HG03135 (cell line): Measurements from ENCODE around the gene LRRC38.

ENCODE experiments used
- ATAC-seq: cut with Tn5 transposase; IDR thresholded peaks from one replicate; pipeline ENCODE4 v1.9.1; 2021; ENCODE audit warnings: mild to moderate bottlenecking, moderate library complexity; ENCODE audit not compliant: unreplicated experiment

Gene LRRC38

DNA sequence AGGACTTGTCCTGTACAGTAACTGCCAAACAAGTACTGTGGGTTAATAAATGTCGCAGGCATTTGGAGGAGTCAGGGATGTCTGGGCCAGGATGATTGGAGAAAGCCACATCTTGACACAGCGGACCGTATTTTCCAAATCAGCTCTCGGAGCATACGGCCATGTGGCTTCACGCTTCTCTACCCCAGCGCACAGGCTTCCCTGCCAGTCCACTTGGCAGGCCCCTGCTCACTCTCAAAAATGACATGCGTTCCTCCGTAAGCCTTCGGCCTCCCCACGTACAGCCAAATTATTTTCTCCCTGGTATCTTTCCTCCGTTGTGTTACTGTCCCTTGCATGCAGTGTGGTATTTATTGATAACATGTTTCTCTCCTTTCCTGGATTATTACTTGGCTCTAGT is 7.2 kb upstream of the LRRC38 start:
- no peak for ATAC-seq

DNA sequence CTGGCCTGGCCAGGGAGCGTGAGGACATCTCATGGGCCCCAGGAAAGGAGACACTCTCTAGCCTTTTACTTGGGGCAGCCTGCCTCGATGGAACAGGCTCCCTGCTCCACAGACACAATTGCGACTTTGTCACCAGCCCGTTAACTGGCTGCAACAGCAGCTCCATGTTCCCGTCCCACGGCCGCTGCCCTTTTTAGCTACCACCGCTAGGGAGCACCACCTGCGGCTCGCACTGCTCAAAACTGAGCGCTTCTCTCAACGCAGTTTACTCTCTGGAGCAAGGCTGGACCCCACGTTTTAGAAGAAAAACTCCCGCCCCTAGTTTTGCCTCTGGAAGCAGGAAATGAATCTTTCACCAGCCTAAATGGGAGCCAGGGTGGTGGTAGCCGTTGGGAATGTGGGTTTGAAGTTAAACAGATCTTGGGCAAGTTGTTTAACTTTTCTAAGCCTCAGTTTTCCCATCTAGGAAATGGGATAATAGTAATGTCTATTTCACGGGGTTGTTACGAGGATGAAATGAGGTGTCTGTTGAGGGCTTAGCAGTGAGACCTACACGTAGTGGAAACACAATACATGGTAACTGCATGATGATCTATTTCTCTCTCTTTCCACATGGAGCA is 3.5 kb upstream of the LRRC38 start:
- no peak for ATAC-seq

DNA sequence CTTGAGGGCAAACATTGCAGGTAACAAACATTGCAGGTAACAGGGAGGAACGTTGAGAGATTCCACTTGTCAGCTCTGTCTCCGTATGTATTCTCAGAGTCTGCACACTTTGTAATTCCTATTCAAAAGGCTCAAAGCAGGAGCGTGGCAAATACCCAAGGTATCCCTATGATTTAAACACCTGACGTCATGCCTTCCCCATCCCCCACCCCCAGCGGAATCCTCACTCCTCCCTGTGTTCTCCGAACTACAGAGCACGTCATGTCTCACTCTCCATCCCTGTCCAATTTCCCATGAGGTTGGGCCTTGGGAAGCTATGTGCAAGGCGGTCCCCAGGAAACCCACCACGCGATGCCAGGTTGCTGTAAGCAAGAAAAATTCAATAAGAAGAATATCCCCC is 2.8 kb upstream of the LRRC38 start:
- ATAC-seq, result no peak

DNA sequence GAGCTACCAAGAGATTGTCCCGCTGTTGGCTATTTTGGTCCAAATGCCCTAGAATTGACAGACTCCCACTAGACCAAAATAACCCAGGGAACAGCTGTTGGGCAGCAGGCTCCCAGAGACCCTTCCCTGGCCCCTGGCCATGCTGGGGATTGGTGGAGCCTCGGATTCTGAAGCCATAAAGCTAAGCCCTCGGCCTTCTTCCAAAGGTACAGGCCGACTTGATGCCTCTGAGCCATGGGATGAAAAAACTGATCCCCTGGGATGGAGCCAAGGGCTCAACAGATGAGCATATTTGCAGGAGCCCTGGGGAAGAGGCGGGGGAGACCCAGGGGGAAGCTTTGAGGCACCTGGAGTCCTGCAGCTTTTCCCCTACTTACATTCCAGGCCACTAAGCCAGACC is 1.0 kb upstream of the LRRC38 start:
- ATAC-seq, result no peak

DNA sequence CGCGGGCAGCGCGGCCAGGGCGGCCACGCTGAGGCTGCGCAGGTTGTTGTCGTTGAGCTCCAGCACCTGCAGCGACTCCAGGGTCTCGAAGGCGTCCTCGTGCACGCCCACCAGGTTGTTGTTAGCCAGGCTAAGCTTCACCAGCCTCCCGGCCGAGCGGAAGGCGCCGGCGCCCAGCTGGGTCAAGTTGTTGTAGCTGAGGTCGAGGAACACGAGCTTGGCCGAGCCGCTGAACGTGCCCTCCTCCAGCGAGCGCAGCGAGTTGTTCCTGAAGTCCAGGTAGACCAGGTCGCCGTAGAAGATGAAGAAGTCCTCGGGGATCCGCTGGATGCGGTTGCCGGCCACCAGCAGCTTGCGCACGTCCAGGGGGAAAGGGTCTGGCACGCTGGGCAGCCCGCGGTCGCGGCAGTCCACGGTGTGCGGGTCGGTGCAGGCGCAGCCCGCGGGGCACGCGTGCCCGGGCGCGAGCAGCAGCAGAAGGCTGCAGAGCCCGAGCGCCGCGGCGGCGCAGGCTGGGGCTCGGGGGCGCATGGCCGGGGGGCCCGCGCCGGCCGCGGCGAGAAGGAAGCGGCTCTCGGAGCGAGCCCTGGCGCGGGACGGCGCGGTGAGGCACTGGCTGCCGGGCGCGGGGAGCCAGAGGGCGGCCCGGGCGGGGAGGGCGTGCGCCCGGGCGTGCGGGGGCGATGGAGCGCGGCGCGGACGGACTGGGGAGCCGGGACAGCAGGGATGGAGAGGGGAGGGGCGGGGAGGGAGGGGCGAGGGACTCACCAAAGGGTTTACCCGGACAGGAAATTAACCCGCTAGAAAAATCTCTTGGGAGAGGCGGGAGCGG is 524 bp downstream of the LRRC38 start:
- ATAC-seq, result no peak

DNA sequence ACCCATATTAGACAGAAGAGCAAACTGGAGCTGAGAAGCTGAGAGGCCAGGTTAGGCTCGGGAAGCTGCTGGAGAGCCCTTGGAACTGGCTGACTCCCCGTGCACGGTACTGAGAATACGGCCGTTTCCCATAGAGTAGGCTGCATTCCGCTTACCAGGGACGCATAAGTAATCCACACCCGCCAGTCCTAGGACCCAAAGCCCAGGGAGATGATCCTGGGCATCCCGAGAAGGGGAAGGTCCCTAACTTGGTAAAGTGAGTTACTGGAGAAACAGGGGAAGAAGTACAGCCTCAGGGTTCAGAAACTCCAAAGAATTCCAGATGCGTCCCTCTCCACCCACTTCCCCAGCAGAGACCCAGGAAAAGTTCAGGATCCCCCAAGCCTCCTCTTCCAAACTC is 1.3 kb downstream of the LRRC38 start:
- ATAC-seq, result no peak

DNA sequence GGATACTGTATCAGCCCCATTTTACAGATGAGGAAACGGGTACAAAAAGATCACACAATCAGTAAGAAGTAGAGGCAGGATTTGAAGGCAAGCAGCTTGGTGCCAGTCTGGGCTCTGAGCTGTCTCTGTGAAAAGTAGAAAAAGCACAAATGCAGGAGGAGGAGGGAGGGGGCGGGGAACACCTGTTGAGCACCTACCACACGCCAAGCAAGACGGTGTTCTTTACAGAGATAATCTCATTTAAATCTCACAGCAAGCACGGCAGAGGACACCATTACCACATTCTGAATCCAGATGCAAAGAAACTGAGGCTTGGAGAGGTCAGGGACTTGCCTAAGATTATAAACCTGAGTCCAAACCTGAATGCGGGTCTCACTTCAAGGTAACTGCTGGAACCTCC is 3.3 kb downstream of the LRRC38 start:
- no peak for ATAC-seq

DNA sequence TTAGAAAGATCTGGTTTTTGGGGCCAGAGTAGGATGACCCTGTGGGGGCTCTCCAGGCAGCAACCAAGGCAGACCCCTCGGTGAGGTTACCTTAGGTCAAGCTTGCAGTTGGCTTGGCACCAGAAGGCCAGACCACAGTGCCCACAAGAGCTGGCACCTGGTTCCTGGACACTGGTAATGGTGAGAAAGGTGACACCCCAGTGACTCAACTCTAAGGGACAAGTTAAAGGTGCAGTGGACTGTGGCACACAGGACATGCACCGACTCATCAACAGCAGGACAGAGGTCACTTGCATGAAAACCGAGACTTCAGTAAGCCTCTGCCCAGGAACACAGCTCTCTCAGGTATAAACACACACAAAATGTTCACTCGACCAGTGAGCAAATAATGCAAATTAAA is 6.7 kb downstream of the LRRC38 start:
- ATAC-seq, result no peak

DNA sequence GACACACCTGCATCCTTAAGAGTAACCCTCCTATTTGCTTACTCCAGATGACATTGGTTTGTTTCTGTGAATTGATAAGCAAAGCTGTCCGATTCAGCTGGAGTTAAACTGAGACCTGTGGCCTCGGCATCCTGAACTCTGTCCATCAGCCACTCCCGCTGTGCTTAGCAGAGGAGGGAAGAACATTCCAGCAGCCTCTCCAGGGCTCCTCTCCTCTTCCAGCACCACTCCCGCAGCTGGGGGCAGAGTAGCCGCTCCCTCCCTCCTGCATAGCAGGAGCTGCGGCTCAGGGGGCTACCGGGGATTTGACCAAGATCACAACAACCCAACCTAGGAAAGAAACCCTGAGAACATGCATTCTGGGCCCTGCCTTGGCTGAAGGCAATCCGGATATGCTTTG is 8.8 kb downstream of the LRRC38 start:
- no peak for ATAC-seq

DNA sequence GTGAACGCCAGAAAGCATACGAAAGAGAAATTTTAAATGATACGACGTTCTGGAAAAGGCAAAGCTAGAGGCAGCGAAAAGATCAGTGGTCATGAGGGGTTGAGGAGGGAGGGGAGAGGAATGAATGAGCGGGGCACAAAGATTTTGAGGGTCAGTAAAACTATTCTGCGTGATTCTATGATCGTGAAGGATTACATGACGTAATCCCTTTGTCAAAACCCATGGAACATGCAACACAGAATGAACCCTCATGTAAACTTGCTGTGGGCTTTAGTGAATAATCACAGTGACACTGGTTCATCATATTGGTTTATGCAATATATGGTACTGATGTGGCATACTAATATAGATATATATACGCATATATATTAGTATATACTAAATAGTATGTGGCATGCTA is 13.0 kb downstream of the LRRC38 start:
- no peak for ATAC-seq

DNA sequence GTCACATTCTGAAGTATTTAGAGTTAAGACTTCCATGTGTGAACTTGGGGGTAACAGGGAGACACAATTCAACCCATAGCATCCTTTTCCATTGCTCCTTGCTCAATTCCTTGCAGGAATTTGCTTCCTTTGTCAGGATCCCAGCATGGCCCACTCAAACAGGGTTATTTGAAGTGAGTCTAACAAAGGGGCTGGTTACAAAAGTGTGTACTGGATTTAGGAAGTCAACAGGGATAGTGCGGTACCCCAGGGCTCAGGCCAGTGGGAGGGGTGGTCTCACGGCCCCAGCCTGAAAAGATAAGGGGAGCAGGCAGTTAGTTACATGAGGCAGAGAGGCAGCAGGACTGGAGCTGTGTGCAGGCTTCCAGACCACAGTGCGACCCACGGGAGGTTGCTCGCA is 14.4 kb downstream of the LRRC38 start:
- no peak for ATAC-seq

DNA sequence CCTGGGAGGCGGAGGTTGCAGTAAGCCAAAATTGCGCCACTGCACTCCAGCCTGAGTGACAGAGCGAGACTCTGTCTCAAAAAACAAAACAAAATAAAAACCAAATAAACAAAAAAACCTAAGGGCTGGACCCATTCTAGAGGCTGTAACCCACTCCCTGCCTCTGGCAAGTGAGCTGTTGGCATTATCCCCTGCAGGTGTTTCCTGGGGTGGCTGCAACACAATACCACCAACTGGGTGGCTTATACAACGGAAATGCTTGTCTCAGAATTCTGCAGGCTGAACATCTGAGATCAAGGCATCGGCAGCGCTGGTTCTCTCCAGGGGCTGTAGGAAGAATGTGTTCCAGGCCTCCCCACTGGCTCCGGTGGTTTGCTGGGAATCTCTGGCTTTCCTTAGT is 15.2 kb downstream of the LRRC38 start:
- no peak for ATAC-seq

DNA sequence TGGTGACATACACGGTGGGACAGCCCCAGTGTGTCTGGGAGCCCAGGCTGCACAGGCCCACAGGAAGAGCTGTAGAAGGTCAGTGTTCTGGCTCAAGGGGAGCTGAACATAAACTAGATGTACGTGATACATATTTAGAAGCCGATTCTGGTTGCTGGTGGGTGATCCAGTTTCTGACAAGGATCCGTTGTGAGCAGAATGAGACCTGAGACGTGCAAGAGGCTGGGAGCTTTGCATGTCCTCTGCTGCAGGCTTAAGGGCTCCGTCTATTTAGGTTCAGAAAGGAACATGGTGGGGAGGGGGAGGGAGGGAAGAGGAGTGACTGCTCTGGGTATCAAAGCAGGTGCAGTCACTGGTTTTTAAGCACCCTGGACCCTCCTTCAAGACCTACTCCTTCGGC is 18.6 kb downstream of the LRRC38 start:
- no peak for ATAC-seq

DNA sequence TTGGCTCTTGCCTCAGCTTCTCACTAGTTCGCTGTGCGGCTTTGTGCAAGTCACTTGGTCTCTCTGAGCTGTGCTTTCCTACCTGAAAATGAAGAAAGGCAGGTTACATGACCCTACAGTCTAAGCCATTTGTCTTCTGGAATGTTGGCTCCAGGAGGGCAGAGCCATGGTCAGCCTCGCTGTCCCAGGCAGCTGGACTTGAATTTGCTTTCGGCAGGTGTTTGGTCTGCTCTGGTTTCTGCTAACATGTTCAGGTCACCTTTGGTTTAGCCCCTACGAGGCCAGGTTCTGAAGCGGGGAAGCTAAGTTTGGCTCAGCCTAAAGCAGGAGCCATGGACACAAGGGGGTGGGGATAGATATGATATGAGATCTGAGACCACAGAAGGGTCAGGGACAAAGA is 19.1 kb downstream of the LRRC38 start:
- ATAC-seq, result no peak

DNA sequence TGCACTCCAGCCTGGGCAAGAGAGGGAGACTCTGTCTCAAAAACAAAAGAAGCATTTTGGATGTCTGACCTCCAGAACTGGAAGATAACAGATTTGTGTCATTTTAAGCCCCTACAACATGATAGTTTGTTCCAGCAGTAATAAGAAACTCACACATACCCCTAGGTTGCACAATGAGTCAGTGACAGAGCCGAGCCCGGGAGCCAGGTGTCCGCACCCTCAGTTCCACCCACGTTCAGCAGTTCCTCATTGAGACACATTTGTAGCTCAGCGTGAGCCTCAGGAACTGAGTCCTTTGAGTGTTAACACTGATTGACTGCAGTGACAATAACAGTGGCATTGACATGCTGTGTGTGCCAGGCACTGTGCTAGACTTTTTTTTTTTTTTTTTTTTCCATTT is 19.8 kb downstream of the LRRC38 start:
- no peak for ATAC-seq

DNA sequence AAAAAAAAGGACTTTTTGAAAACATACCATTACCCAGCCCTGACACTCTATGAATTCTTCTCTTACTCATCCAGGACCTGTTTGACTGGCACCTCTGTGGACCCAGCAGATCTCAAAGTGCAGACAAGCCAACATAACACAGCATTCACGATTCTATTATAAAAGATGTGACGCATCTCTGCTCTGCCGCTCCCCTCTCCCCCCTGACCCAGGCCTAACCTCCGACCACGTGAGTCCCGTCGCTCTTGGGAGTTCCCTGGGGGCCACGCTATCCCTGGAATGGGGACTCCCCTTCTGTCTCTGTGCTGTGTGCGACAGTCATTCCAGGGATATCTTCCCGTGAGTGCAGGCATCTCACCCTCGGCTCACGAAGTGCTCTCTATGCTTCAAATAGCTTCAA is 21.1 kb downstream of the LRRC38 start:
- ATAC-seq, result no peak

DNA sequence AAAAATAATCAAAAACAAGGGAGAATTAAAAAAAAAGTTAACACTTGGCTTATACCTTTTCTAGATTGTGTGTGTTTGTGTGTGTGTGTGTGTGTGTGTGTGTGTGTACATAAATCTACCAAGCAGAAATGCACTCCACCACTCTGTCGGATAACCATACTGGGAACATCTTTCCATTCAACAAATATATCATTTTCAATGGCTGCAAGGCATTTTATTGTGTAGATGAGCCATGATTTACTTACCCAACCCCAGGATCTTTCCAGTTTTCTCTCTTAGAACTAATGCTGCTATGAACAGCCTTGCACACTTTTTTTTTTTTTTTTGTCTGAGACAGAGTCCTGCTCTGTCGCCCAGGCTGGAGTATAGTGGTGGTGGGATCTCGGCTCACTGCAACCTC is 25.8 kb downstream of the LRRC38 start:
- no peak for ATAC-seq

DNA sequence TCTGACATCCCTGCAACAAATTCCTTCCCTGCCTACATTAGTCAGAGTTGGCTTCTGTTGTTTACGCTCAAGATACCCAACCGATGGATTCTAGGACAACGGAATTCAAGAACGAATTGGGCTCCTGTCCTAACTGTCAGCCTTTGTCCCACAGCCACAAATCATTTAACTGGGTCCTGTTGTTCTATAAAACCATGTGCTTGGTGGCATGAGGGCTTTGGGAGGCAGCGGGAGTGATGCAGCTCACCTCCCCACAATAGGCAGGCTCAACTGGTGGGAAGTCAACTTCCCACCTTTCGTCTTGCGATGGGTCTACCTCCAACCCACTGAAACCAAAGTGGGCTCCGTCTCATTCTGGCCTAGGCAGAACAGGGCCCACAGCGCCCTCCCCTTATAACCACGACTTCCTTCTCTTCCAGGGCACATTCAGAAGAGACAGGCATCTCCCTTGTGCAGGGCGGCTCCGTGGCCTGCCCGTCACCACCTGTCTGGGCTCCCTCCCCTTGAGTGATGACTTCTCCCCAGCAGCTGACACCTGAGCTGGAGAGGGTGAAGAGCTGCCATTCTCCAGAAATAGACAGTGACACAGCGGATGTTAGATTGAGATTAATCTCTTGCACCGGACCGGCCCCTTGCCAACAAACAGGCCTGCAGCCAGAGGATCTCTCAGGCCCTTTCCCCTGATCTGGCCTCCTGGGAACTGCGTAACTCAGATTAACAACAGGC is 26.5 kb downstream of the LRRC38 start:
- ATAC-seq, result no peak

DNA sequence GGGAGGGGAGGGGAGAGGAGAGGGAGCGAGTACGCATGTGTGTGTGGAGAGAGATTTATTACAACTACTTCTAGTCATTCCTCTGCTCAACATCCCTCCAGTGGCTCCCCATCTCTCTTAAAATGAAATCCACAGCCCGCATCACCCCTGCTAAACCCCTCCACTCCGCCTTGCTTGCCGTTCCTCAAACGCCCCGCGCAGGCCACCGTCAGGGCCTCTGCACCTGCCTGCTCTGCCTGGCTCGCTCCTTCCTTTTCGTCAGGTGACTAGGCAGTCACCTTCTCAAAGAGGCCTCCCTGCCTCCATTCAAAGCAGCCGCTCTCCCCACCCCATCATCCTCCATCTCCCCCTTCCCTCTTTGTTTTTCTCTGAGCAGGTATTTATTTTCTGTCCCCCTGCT is 29.9 kb downstream of the LRRC38 start:
- ATAC-seq, result no peak

DNA sequence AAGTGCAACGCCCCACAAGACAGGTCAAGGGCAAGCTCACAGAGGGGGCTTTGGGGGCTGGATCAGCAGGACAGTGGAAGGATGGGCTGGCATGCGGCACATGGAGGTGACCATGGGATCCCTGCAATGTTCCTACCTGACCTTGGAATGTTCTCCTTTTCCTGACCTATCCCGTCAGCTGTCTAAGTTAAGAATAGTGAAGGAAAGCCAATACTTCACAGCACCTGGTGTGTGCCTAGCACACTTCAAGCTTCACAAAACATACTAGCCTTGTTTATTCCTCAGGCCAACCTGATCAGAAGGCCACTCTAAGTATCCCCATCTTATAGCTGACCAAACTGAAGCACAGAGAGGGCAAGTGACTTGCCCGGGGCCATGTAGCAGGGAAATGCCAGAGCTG is 31.2 kb downstream of the LRRC38 start:
- ATAC-seq, result no peak

DNA sequence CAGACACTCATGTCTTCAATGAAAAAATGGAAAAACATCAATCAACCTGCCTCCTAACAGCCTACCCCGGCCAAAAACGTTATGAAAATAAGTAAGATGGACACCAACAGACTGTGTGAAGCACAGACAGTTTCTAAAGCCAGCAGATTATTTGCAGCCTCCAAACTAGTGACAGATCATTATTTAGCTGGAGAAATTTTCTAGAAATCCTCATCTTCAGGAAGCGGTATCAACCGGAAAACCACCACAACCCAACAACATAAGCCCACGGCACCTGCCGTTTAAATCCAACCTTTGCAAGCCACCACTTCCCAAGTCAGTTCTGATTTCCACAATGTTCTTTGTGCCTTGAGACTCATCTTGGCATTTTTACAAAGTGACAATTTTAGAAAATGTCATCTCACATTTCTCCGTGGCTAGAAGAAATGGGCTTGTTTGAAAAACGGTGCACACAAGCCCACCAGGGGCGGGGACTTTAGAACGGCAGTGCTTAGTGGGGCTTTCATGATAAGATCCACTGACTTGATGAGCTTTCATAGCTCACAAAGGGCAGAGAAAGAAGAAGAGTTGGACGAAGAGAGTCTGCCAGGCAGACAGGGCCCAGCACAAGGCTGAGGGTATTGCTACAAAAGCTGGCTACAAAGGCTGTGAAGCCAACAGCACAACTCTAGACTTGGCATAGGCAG is 34.5 kb downstream of the LRRC38 start:
- no peak for ATAC-seq

DNA sequence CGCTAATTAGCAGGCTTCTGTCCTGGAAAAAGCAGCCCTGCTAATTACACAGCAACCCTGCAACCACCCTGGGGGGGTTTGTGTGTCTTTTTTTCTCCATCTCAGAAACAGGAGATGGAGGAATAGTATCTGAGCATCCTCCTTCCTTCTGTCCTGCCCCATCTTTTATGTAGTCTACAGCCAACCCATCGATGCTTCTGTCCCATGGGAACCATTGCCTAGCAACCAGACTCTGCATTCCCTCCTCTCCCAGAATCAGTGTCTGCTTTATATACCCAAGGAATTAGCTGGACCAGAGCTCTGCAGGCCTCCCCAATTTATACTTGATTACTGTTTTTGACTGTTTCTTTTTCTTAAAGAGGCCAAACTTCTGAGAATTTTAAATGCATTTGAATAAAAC is 35.1 kb downstream of the LRRC38 start:
- ATAC-seq, result no peak
